ENCODE data around the gene GNA14. TPM values are rescaled to one million over a fixed set of nuclear protein-coding genes. Genes with fewer than 3 reads are reported as not detected.
"Not testable (repeated sequence)": the region's sequence is repeated elsewhere in the genome, so short reads cannot be mapped to it uniquely, and the experiment has no call there.

GNA14 gene
- total RNA-seq, 4 donors from 2014 or later, result 3.9 to 12.4 (median 8.9) TPM

DNA sequence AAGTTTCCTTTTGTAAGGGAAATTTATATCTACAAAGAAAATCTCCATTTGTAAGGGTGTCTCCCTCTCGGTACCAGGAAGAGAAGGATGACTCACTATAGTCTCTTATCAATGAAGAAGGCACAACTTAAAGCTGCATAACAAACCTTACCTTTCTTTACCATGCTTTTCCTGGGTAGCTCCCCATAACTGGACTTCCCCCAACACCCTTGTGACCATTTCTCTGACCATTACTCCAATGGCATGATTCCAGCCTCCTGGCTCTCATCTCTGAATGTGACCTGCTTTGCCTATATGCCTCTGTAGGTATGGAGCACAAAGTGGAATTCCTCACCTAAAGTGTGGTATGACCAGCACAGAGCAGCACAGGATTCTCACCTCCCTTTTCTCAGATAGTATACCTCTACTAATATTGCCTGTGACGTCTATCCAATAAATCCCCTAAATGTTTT, 62.8 kb downstream of the GNA14 start:
- Histone ChIP-seq H3K27ac (no peak overlapping the region), H3K36me3 (no peaks in the 10 kb centered on the region), H3K4me3 (no peak overlapping the region), H3K4me1 (peaks cover 0 to 22% (median 2%) of the 10 kb centered on the region in 4 donors), H3K9me3 (no peaks in the 10 kb centered on the region), H3K27me3 (no peaks in the 10 kb centered on the region)
- no peak for TF ChIP-seq POLR2A (IDR thresholded peaks at IDR 0.05)
- no peak for TF ChIP-seq CTCF (IDR thresholded peaks at IDR 0.05)
- DNase-seq, result no peak

DNA sequence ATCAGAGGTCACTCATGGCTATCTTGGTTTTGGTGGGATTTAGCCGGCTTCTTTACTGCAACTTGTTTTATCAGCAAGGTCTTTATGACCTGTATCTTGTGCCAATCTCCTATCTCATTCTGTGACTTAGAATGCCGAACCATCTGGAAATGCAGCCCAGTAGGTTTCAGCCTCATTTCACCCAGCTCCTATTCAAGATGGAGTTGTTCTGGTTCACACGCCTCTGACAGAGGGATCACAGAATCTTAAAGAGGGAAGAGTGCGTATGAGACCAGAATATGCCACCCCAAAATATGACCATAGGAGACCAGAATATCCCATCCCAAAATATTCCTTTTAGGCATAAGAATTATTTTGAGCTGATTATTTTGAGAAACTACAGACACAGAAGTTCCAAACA, 63.2 kb downstream of the GNA14 start:
- peaks cover 0 to 19% (median 2%) of the 10 kb centered on the region in 4 donors for H3K4me1 ChIP-seq
- H3K9me3 ChIP-seq, H3K27ac ChIP-seq, DNase-seq, H3K27me3 ChIP-seq, H3K36me3 ChIP-seq, H3K4me3 ChIP-seq: not testable (repeated sequence)

- Histone ChIP-seq H3K4me1 (peaks cover 0 to 10% (median 0%) of the 10 kb centered on the region in 4 donors), H3K4me3 (no peak overlapping the region), H3K27me3 (no peaks in the 10 kb centered on the region), H3K36me3 (no peaks in the 10 kb centered on the region), H3K9me3 (no peaks in the 10 kb centered on the region), H3K27ac (no peak overlapping the region)
- DNase-seq, result no peak
- TF ChIP-seq POLR2A (IDR thresholded peaks at IDR 0.05), result no peak
- no peak for TF ChIP-seq CTCF (IDR thresholded peaks at IDR 0.05)
Measured at GRCh38 chr9:77582961-77583576, 65.1 kb downstream of the GNA14 start.

GRCh38 chr9:77582525-77582924, 65.6 kb downstream of the GNA14 start:
- no peak overlapping the region for H3K4me3 ChIP-seq
- TF ChIP-seq CTCF (IDR thresholded peaks at IDR 0.05), result no peak
- TF ChIP-seq POLR2A (IDR thresholded peaks at IDR 0.05), result no peak
- no peak overlapping the region for H3K27ac ChIP-seq
- no peak for DNase-seq
- peaks cover 0 to 10% (median 0%) of the 10 kb centered on the region in 4 donors for H3K4me1 ChIP-seq
- H3K27me3 ChIP-seq, result no peaks in the 10 kb centered on the region
- H3K9me3 ChIP-seq, result no peaks in the 10 kb centered on the region
- H3K36me3 ChIP-seq, result no peaks in the 10 kb centered on the region

DNA sequence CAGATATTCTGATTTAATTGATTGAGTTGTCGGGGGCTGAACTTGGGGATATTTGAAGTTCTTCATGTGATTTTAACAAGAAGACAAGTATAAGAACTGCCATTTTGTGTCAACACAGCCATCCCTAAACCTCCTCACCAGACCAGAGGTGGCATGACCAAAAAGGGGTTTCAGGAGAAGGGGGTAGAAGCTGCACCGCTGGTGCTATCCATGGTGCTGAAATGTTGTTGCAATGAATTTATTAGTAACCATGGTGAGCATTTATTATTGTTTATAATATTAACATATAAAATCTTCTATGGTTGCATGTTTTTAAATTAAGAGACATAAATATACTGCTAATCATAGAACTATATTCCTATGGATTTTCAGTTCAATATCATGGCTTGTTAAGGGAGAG, 72.3 kb downstream of the GNA14 start:
- no peaks in the 10 kb centered on the region for H3K36me3 ChIP-seq
- no peak overlapping the region for H3K27ac ChIP-seq
- H3K27me3 ChIP-seq, result no peaks in the 10 kb centered on the region
- no peaks in the 10 kb centered on the region for H3K9me3 ChIP-seq
- no peaks in the 10 kb centered on the region for H3K4me1 ChIP-seq
- no peak overlapping the region for H3K4me3 ChIP-seq
- TF ChIP-seq POLR2A (IDR thresholded peaks at IDR 0.05) (no peak), CTCF (IDR thresholded peaks at IDR 0.05) (no peak)
- DNase-seq, result no peak

DNA sequence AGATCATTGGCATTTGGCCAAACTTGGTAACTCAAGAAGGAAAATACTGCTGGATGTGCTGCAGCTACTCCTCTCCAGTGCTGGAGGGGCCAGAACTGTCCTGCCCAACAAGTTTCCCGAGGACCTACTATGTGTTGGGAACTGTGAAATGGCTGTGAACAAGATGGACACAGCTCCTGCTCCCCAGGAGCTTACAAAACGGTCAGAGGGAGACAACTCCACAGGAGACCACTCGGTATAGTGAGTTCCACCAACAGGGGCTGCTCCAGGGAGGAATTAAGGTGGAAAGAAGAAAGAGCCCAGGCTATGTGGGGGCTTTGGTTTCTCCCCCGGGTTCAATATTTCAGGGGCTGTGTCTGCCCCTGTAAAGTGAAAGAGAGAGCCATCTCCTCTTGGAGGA, 78.8 kb downstream of the GNA14 start:
- TF ChIP-seq POLR2A (IDR thresholded peaks at IDR 0.05), result no peak
- no peak for TF ChIP-seq CTCF (IDR thresholded peaks at IDR 0.05)

More for the DNA sequence above, 78.8 kb downstream of the GNA14 start:
- H3K4me1 ChIP-seq, result no peaks in the 10 kb centered on the region
- H3K9me3 ChIP-seq, result no peaks in the 10 kb centered on the region
- no peak for DNase-seq
- no peak overlapping the region for H3K27ac ChIP-seq
- H3K4me3 ChIP-seq, result no peak overlapping the region
- no peaks in the 10 kb centered on the region for H3K36me3 ChIP-seq
- H3K27me3 ChIP-seq, result no peaks in the 10 kb centered on the region

All from Peyer's patch (tissue), 4 donors.